Measurements from ENCODE around the gene SPINT2.

SPINT2 gene

DNA sequence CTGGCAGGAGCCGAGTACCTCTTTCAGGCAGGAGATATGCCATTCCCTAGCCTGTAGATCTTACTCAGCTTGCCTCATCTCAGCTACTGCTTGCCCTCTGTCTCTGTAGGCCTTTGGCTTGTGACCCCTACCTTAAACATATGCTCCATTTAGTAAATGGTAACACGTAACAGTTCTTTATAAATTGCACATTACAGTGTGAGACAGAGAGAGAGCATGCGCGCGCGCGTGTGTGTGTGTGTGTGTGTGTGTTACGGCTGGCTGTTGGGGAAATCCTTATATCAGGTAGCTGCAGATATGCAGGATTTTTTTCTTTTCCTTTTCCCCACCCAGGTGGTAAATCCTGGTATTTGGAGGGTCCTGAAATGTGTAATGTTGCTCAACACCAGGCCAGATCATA lies 4.2 kb downstream of the SPINT2 start:
- 58 to 61% methylated on average over 6 of the region's 8 CpGs for WGBS, 2 experiments (ENCODE audit: insufficient coverage in 2 of 2)
- Histone ChIP-seq H3K4me3 (ENCODE audit: extremely low read depth, insufficient read depth, low read length, poor library complexity, severe bottlenecking) (no peak overlapping the region), H3K4me1 (ENCODE audit: control insufficient read depth, insufficient read depth, low read length, poor library complexity, severe bottlenecking) (peaks cover 37% of the 10 kb centered on the region), H3K27ac (ENCODE audit: low read depth, low read length, severe bottlenecking) (peak overlapping the region; percentile 49), H3K9me3 (ENCODE audit: control insufficient read depth, low read length) (no peaks in the 10 kb centered on the region), H3K36me3 (ENCODE audit: control insufficient read depth, insufficient read depth, low read length) (no peaks in the 10 kb centered on the region)

DNA sequence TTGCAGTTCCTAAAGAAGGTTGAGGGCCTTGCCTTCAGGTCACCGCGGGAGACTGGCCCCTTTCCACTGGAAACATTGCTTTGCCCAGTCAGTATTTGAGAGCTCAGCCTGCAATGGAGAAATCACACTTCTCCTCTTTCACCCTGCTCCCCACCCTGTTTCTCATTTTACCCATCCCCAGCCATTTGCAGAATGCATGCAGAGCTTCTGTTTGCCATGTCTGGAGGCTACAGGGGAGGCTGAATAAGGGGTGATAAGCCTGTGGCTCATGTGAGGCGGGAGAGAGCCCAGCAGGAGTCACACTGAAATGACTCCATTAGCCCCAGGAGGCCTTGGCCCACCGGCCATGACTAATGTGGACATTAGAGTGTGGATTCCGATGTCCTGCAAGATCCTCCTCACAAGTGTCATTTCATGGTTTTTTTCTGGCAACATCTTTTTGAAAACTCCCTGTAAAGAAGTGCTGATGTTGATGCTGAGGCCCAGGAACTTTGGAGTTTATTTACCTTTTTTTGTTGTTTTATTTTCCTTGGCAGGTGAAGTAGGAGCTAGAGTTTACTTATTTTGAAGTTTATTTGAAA lies 6.3 kb downstream of the SPINT2 start:
- H3K4me3 ChIP-seq (ENCODE audit: extremely low read depth, insufficient read depth, low read length, poor library complexity, severe bottlenecking) = no peak overlapping the region
- no peaks in the 10 kb centered on the region for H3K9me3 ChIP-seq (ENCODE audit: control insufficient read depth, low read length)
- WGBS, 2 experiments (ENCODE audit: insufficient coverage in 2 of 2) = 45 to 56% methylated on average over 5 of the region's 5 CpGs
- H3K36me3 ChIP-seq (ENCODE audit: control insufficient read depth, insufficient read depth, low read length) = no peaks in the 10 kb centered on the region
- peaks cover 36% of the 10 kb centered on the region for H3K4me1 ChIP-seq (ENCODE audit: control insufficient read depth, insufficient read depth, low read length, poor library complexity, severe bottlenecking)
- peak overlapping the region; percentile 44 for H3K27ac ChIP-seq (ENCODE audit: low read depth, low read length, severe bottlenecking)

DNA sequence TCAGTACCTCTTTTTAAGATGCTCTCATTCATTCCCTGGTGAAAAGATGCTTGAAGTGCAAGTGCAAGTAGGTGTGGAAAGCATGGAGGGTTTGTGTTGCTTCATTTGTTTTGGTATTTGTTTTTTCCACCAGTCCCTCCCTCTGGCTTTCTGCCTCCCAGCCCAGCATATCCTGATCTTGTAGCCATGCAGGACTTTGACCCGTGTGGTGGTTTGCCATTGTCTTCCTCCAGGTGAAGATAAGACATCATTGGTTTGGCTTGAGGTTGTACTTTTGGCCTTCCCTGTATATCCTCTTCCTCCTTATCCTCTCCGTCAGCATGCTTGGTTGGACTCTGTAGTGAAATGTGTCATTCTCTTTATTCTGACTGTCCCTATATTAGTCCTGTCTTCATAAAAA lies 9.1 kb downstream of the SPINT2 start:
- H3K27ac ChIP-seq (ENCODE audit: low read depth, low read length, severe bottlenecking) = no peak overlapping the region
- no peaks in the 10 kb centered on the region for H3K9me3 ChIP-seq (ENCODE audit: control insufficient read depth, low read length)
- H3K4me3 ChIP-seq (ENCODE audit: extremely low read depth, insufficient read depth, low read length, poor library complexity, severe bottlenecking) = no peak overlapping the region
- peaks cover 25% of the 10 kb centered on the region for H3K4me1 ChIP-seq (ENCODE audit: control insufficient read depth, insufficient read depth, low read length, poor library complexity, severe bottlenecking)
- no CpG with 5 or more reads among the region's 2 CpGs for WGBS, 2 experiments (ENCODE audit: insufficient coverage in 2 of 2)
- no peaks in the 10 kb centered on the region for H3K36me3 ChIP-seq (ENCODE audit: control insufficient read depth, insufficient read depth, low read length)

DNA sequence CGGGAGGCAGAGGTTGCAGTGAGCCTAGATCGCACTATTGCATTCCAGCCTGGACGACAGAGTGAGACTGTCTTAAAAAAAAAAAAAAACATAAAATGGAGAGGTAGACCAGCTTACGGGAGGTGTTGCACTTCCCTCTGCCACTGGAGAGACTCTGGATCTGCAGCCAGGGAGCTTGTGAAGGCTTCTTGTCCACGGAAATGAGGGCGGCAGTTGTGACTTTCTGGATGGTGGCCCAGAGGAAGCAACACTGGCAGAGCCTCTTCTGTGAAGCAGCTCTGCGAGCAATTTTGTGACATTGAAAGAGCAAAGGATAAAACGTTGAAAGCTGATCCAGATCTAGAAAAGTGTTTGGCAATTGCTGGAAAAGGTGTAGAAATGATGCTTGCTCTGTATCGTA lies 10.4 kb downstream of the SPINT2 start:
- 87 to 95% methylated on average over 5 to 7 of the region's 9 CpGs for WGBS, 2 experiments (ENCODE audit: insufficient coverage in 2 of 2)
- peaks cover 25% of the 10 kb centered on the region for H3K4me1 ChIP-seq (ENCODE audit: control insufficient read depth, insufficient read depth, low read length, poor library complexity, severe bottlenecking)
- H3K4me3 ChIP-seq (ENCODE audit: extremely low read depth, insufficient read depth, low read length, poor library complexity, severe bottlenecking) = no peak overlapping the region
- no peaks in the 10 kb centered on the region for H3K36me3 ChIP-seq (ENCODE audit: control insufficient read depth, insufficient read depth, low read length)
- no peak overlapping the region for H3K27ac ChIP-seq (ENCODE audit: low read depth, low read length, severe bottlenecking)
- H3K9me3 ChIP-seq (ENCODE audit: control insufficient read depth, low read length) = no peaks in the 10 kb centered on the region

DNA sequence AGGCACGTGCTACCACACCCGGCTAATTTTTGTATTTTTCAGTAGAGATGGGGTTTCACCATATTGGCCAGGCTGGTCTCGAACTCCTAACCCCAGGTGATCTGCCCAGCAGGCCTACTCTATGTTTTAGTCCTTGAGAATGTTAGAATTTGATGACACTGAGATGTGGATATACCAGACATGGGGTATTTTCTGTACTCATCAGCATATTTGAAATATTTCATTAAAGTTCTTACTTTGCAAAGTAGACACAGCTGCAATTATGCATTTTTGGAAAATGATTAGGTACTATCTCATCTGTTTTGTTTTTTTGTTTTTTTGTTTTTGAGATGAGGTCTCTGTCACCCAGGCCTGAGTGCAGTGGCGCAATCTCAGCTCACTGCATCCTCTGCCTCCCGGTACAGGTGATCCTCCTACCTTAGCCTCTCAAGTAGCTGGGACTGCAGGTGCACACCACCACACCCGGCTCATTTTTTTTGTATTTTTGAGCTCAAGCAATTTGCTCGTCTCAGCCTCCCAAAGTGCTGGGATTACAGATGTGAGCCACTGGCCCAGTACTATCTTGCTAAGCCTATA lies 12.7 kb downstream of the SPINT2 start:
- H3K9me3 ChIP-seq (ENCODE audit: control insufficient read depth, low read length) = no peaks in the 10 kb centered on the region
- H3K4me1 ChIP-seq (ENCODE audit: control insufficient read depth, insufficient read depth, low read length, poor library complexity, severe bottlenecking) = peaks cover 14% of the 10 kb centered on the region
- 84 to 92% methylated on average over 3 to 6 of the region's 7 CpGs for WGBS, 2 experiments (ENCODE audit: insufficient coverage in 2 of 2)
- no peaks in the 10 kb centered on the region for H3K36me3 ChIP-seq (ENCODE audit: control insufficient read depth, insufficient read depth, low read length)
- H3K4me3 ChIP-seq (ENCODE audit: extremely low read depth, insufficient read depth, low read length, poor library complexity, severe bottlenecking) = no peak overlapping the region
- peak overlapping the region; percentile 84 for H3K27ac ChIP-seq (ENCODE audit: low read depth, low read length, severe bottlenecking)

DNA sequence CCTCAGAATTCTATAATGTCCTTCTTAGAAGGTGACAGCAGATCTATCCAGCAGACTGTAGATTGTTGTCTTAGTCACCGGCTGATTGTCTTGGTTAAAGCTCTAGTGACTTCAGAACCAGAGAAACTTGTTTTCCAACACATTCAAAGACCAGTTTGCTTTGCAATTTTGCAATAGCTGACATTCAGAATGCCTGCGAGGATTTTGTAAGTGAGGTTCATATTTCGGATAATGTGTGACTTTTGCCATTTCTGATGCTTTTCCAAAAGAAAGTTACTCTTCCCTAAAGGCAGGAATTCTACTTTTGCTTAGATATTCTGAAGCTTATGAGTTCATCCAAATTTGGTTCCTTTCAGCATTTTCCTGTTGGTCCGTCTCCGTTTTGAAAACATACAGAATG lies 13.2 kb downstream of the SPINT2 start:
- Histone ChIP-seq H3K4me1 (ENCODE audit: control insufficient read depth, insufficient read depth, low read length, poor library complexity, severe bottlenecking) (peaks cover 14% of the 10 kb centered on the region), H3K9me3 (ENCODE audit: control insufficient read depth, low read length) (no peaks in the 10 kb centered on the region), H3K4me3 (ENCODE audit: extremely low read depth, insufficient read depth, low read length, poor library complexity, severe bottlenecking) (no peak overlapping the region), H3K27ac (ENCODE audit: low read depth, low read length, severe bottlenecking) (peak overlapping the region; percentile 84), H3K36me3 (ENCODE audit: control insufficient read depth, insufficient read depth, low read length) (no peaks in the 10 kb centered on the region)
- WGBS, 2 experiments (ENCODE audit: insufficient coverage in 2 of 2) = 87 to 90% methylated on average over 2 to 5 of the region's 5 CpGs

DNA sequence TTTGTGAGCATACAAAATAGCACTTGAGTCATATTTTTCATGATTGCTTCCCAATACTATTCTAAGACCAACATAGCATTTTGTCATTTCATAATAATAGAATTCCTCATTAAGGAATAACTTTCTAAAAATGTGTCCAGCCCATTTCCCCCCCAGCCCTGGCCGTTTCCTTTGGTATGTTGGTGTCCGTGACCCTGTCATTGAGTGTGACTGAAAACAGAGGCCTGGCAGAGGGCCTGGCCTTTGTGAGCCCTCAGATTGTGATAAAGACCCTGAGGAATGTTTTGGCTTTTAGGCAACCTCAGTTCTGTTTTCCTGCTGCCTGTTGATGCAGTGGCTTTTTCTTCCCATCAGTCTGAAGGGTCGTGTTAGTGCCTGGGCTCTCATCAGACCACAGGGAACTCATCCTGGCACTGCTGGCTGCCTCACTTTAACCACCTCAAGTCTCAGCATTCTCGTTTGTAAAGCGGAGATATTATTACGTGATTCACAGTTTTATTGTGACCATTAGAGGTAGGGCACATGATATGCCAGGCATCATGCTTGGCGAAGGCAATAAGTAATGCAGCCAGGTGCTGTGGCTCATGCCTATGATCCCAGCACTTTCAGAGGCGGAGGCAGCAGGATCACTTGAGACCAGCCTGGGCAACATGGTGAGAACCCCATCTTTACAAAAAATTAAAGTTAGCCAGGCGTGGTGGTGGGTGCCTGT lies 13.8 kb downstream of the SPINT2 start:
- Histone ChIP-seq H3K4me1 (ENCODE audit: control insufficient read depth, insufficient read depth, low read length, poor library complexity, severe bottlenecking) (peaks cover 14% of the 10 kb centered on the region), H3K27ac (ENCODE audit: low read depth, low read length, severe bottlenecking) (peak overlapping the region; percentile 84)
- WGBS, 2 experiments (ENCODE audit: insufficient coverage in 2 of 2) = 67 to 90% methylated on average over 6 to 8 of the region's 9 CpGs

DNA sequence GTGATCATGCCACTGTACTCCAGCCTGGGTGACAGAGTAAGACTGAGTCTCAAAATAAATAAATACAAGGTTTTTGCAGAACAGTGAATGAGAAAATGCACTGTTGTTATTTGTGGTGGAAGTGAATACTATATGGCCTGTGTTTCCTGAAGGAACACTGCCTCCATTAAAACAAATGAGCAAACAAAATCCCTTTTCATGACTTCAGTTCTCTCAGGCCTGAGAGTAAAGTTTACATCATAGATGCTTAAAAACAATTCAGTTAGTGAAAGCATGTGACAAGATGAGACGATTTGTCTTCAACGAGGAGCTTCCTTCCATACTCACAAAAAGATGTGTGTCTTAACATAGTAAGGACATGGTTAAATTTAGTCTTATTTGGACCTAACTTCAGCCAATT lies 14.4 kb downstream of the SPINT2 start:
- no CpG with 5 or more reads among the region's 2 CpGs for WGBS, 2 experiments (ENCODE audit: insufficient coverage in 2 of 2)
- no peaks in the 10 kb centered on the region for H3K36me3 ChIP-seq (ENCODE audit: control insufficient read depth, insufficient read depth, low read length)
- H3K27ac ChIP-seq (ENCODE audit: low read depth, low read length, severe bottlenecking) = peak overlapping the region; percentile 84

More for the DNA sequence above, 13.8 kb downstream of the SPINT2 start:
- H3K9me3 ChIP-seq (ENCODE audit: control insufficient read depth, low read length) = no peaks in the 10 kb centered on the region
- H3K36me3 ChIP-seq (ENCODE audit: control insufficient read depth, insufficient read depth, low read length) = no peaks in the 10 kb centered on the region
- no peak overlapping the region for H3K4me3 ChIP-seq (ENCODE audit: extremely low read depth, insufficient read depth, low read length, poor library complexity, severe bottlenecking)

DNA sequence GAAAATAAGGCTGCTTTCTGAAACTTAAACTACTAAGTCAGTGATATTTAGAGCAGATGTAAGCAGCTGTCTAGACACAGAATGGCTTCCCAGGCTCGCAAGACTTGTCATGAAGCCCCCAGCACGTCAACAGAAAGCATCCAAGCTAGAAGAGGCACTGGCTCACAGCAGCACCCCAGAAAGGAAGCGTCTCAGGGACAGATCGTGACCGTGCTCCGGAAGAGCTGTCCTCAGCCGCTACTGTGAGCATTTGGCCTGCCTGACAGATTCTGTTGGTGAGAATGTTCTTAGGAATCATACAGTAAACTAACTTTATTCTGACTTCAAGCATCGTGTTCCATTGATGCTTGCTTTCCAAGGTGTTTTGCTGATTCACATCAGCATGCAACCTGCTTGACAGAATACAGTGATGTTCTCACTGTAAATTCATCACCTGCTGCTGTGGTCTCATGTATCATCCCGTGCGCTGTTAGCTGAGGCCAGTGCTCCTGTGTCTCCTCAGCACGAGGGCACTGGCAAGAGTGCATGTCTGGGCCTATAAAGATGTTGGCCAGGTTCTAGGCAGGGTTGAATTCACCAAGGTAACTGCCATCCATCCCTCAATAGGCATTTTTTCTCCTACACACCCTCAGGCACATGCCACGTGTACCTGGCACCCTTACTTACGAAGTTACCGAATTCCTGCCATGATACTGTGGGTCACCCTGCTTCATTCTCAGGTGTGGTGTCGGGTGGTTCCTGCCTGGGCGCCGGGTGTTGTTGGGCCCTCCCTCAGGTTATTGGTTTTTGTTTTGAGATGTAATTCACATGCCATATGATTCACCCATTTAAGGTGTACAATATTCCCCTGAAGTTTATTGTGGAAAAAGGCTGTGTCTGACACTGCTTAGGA lies 15.9 kb downstream of the SPINT2 start:
- H3K36me3 ChIP-seq (ENCODE audit: control insufficient read depth, insufficient read depth, low read length) = no peaks in the 10 kb centered on the region
- H3K4me1 ChIP-seq (ENCODE audit: control insufficient read depth, insufficient read depth, low read length, poor library complexity, severe bottlenecking) = peaks cover 17% of the 10 kb centered on the region
- WGBS, 2 experiments (ENCODE audit: insufficient coverage in 2 of 2) = 90 to 92% methylated on average over 11 to 12 of the region's 17 CpGs
- H3K4me3 ChIP-seq (ENCODE audit: extremely low read depth, insufficient read depth, low read length, poor library complexity, severe bottlenecking) = no peak overlapping the region
- H3K27ac ChIP-seq (ENCODE audit: low read depth, low read length, severe bottlenecking) = no peak overlapping the region
- H3K9me3 ChIP-seq (ENCODE audit: control insufficient read depth, low read length) = no peaks in the 10 kb centered on the region

More for the DNA sequence above, 14.4 kb downstream of the SPINT2 start:
- no peak overlapping the region for H3K4me3 ChIP-seq (ENCODE audit: extremely low read depth, insufficient read depth, low read length, poor library complexity, severe bottlenecking)
- H3K9me3 ChIP-seq (ENCODE audit: control insufficient read depth, low read length) = no peaks in the 10 kb centered on the region
- peaks cover 14% of the 10 kb centered on the region for H3K4me1 ChIP-seq (ENCODE audit: control insufficient read depth, insufficient read depth, low read length, poor library complexity, severe bottlenecking)

DNA sequence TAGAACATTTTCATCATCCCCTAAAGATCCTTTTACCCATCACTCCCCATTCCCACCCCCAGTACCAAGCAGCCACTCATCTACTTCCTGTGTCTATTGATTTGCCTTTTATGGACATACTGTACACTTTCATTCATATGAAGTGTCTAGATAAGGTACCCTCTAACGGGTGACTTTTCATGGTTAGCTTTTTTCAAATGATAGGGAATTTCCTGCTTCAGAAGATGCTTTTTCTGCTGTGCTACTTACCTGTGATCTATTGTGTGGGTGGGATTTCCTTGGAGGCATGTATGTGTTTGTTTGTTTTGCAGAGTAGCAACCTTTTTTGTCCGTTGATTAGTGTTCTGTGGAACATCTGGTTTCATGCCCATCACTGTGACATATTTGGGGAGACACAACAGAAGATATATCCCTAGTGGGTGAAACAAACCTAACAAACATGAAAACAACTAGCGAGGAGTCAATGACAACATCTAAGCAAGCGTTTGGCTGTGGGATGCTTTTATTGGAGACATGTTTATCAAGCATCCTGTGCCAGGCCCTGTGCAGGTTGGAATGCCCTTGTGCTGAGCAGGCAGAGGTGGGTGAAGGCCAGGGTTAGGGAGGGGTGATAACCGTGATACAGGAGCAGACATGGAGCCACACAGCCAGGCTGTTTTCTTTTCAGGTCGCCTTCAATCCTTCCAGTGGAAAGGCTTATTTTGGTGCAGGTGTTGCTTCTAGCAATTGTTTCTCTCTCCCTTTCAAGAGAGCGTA lies 17.6 kb downstream of the SPINT2 start:
- H3K36me3 ChIP-seq (ENCODE audit: control insufficient read depth, insufficient read depth, low read length) = no peaks in the 10 kb centered on the region
- no peaks in the 10 kb centered on the region for H3K9me3 ChIP-seq (ENCODE audit: control insufficient read depth, low read length)
- H3K27ac ChIP-seq (ENCODE audit: low read depth, low read length, severe bottlenecking) = no peak overlapping the region
- 86 to 93% methylated on average over 4 of the region's 7 CpGs for WGBS, 2 experiments (ENCODE audit: insufficient coverage in 2 of 2)
- H3K4me1 ChIP-seq (ENCODE audit: control insufficient read depth, insufficient read depth, low read length, poor library complexity, severe bottlenecking) = peaks cover 17% of the 10 kb centered on the region
- no peak overlapping the region for H3K4me3 ChIP-seq (ENCODE audit: extremely low read depth, insufficient read depth, low read length, poor library complexity, severe bottlenecking)

All from mesodermal cell (in vitro differentiated cells).